OCI-LY7 (cell line): ENCODE data around the gene TSN. TPM values are rescaled to one million over a fixed set of nuclear protein-coding genes. Genes with fewer than 3 reads are reported as not detected.
"Not testable (repeated sequence)": the region's sequence is repeated elsewhere in the genome, so short reads cannot be mapped to it uniquely, and the experiment has no call there.

Experiments used
- BruUV-seq: library from RNA; stranded (reverse); fragments of 400-500 nt; replicated peaks from 2 replicates; lab custom pipeline; 2021; lab: Mats Ljungman, UMichigan
- CTCF ChIA-PET: fragments of 300-600 bp; sonication (Branson Sonifier 250); formaldehyde crosslinking; loops from one replicate; lab custom pipeline; 2022; ENCODE audit warnings: antibody characterized with exemption; ENCODE audit not compliant: unreplicated experiment; lab: Charles Lee
- POLR2A ChIA-PET: fragments of 300-600 bp; sonication (Branson Sonifier 250); formaldehyde crosslinking; loops from one replicate; lab custom pipeline; 2022; ENCODE audit warnings: antibody characterized with exemption; lab: Charles Lee
- DNase-seq: peaks from one replicate; pipeline ENCODE4 v3.0.0-alpha.2; 2015; ENCODE audit warnings: low spot score
- H2AFZ ChIP-seq: fragments of 200-600 bp; sonication (generic), shearing (Covaris generic); 2 replicates; pipeline ENCODE4 v1.6.1; 2014; ENCODE audit warnings: mild to moderate bottlenecking, antibody characterized with exemption, low read length, moderate library complexity
- H3K27ac ChIP-seq: fragments of 200-600 bp; sonication (generic); 2 replicates; pipeline ENCODE4 v1.5.1; 2014; ENCODE audit warnings: mixed run types, low read depth, mild to moderate bottlenecking, moderate library complexity, low read length, inconsistent platforms; ENCODE audit not compliant: poor library complexity, severe bottlenecking
- H3K36me3 ChIP-seq: fragments of 200-600 bp; sonication (generic); 2 replicates; pipeline ENCODE4 v1.6.1; 2014; ENCODE audit warnings: mild to moderate bottlenecking, antibody characterized with exemption, low read length, moderate library complexity, mixed read lengths; ENCODE audit not compliant: insufficient read depth
- H3K4me1 ChIP-seq: fragments of 200-600 bp; sonication (generic); 2 replicates; pipeline ENCODE4 v1.5.1; 2014; ENCODE audit warnings: mild to moderate bottlenecking, low read length; ENCODE audit not compliant: insufficient read depth, poor library complexity, severe bottlenecking
- H3K4me2 ChIP-seq: fragments of 200-600 bp; sonication (generic); 2 replicates; pipeline ENCODE4 v1.6.1; 2014; ENCODE audit warnings: mild to moderate bottlenecking, low read length
- H3K4me3 ChIP-seq: fragments of 200-600 bp; sonication (generic); 2 replicates; pipeline ENCODE4 v1.5.1; 2014; ENCODE audit warnings: mild to moderate bottlenecking, low read depth, low read length; ENCODE audit not compliant: poor library complexity, severe bottlenecking
- H3K79me2 ChIP-seq: fragments of 200-600 bp; sonication (generic); 2 replicates; pipeline ENCODE4 v1.6.1; 2016; ENCODE audit warnings: low read depth, mild to moderate bottlenecking, low read length, moderate library complexity, mixed read lengths; ENCODE audit not compliant: insufficient read depth
- H3K9me2 ChIP-seq: fragments of 200-600 bp; sonication (generic); 2 replicates; pipeline ENCODE4 v1.6.1; 2016; ENCODE audit warnings: mild to moderate bottlenecking, low read length, mixed read lengths; ENCODE audit not compliant: insufficient read depth
- H3K9me3 ChIP-seq: fragments of 200-600 bp; sonication (generic); 2 replicates; pipeline ENCODE4 v1.6.1; 2014; ENCODE audit warnings: mild to moderate bottlenecking, mixed run types, low read length, mixed read lengths
- H4K20me1 ChIP-seq: fragments of 200-600 bp; sonication (generic); 2 replicates; pipeline ENCODE4 v1.6.1; 2014; ENCODE audit warnings: mild to moderate bottlenecking, antibody characterized with exemption, low read length, moderate library complexity, mixed read lengths; ENCODE audit not compliant: insufficient read depth
- CTCF ChIP-seq: fragments of 200-600 bp; sonication (generic); conservative IDR thresholded peaks from 2 replicates; pipeline ENCODE4 v1.5.1; 2014; ENCODE audit warnings: mild to moderate bottlenecking, antibody characterized with exemption, low read length, moderate library complexity, mixed read lengths
- EZH2phosphoT487 ChIP-seq: fragments of 200-600 bp; sonication (generic); IDR thresholded peaks from 2 replicates; pipeline ENCODE4 v1.6.1; 2018; ENCODE audit warnings: low read depth, borderline replicate concordance, mild to moderate bottlenecking, mixed run types, antibody characterized with exemption, low read length, moderate library complexity, mixed read lengths
- intact Hi-C: fragments of 100-400 bp; cut with micrococcal nuclease; formaldehyde crosslinking; loops from one replicate; pipeline ENCODE4 v1.10.0; 2022; ENCODE audit not compliant: unreplicated experiment
- total RNA-seq, 2 experiments: library from RNA; depleted of rRNA in 1 of 2; stranded (reverse); fragments of >200 nt in 1 of 2; shearing (Covaris generic) in 1 of 2; gene quantifications; 2 replicates each; pipeline ENCODE4 v1.2.3, GENCODE V29; 2014 to 2022

The TSN gene
- total RNA-seq, 2 experiments from 2014 or later = 59.2 to 102 TPM

GRCh38 chr2:121709776-121710469, 45.5 kb upstream of the TSN start:
- ChIA-PET CTCF (no interaction called here), POLR2A (no interaction called here)
- DNase-seq = no peak
- H3K9me2 ChIP-seq = no peaks in the 10 kb centered on the region
- intact Hi-C loops = no loop called here
- H3K4me1 ChIP-seq = peaks cover 8% of the 10 kb centered on the region
- no peaks in the 10 kb centered on the region for H3K9me3 ChIP-seq
- no peak overlapping the region for H3K4me3 ChIP-seq
- no TSS peak for BruUV-seq
- no peaks in the 10 kb centered on the region for H3K79me2 ChIP-seq
- H3K36me3 ChIP-seq = no peaks in the 10 kb centered on the region
- H3K4me2 ChIP-seq = no peak overlapping the region
- TF ChIP-seq CTCF = no peak
- no peak for TF ChIP-seq EZH2phosphoT487
- no peak overlapping the region for H2AFZ ChIP-seq
- H3K27ac ChIP-seq = no peak overlapping the region
- no peaks in the 10 kb centered on the region for H4K20me1 ChIP-seq

GRCh38 chr2:121710470-121711170, 44.8 kb upstream of the TSN start:
- no TSS peak for BruUV-seq
- H2AFZ ChIP-seq = no peak overlapping the region
- H3K4me3 ChIP-seq = no peak overlapping the region
- H3K36me3 ChIP-seq = no peaks in the 10 kb centered on the region
- H3K27ac ChIP-seq = no peak overlapping the region
- H3K9me3 ChIP-seq = no peaks in the 10 kb centered on the region
- H3K9me2 ChIP-seq = no peaks in the 10 kb centered on the region
- POLR2A ChIA-PET = interaction anchor here (0.6 kb wide), 1 partner anchor 10 kb away, joined by 3 read pairs; no protein-coding TSS in a partner anchor
- CTCF ChIA-PET = no interaction called here
- no peak overlapping the region for H3K4me2 ChIP-seq
- no peaks in the 10 kb centered on the region for H3K79me2 ChIP-seq
- TF ChIP-seq CTCF (no peak), EZH2phosphoT487 (no peak)
- DNase-seq = no peak
- peaks cover 8% of the 10 kb centered on the region for H3K4me1 ChIP-seq
- intact Hi-C loops = no loop called here
- no peaks in the 10 kb centered on the region for H4K20me1 ChIP-seq

GRCh38 chr2:121711481-121711880, 44.0 kb upstream of the TSN start:
- POLR2A ChIA-PET = interaction anchor here (0.6 kb wide), 1 partner anchor 11 kb away, joined by 3 read pairs; no protein-coding TSS in a partner anchor
- H3K4me3 ChIP-seq, H3K9me3 ChIP-seq, H3K27ac ChIP-seq, BruUV-seq, DNase-seq, H3K4me1 ChIP-seq, H3K4me2 ChIP-seq, H3K9me2 ChIP-seq, CTCF ChIA-PET, H2AFZ ChIP-seq, H3K36me3 ChIP-seq, H3K79me2 ChIP-seq, intact Hi-C loops, H4K20me1 ChIP-seq: not testable (repeated sequence)
